Measurements from ENCODE around the gene NUTM2B.
"Not testable (repeated sequence)": the region's sequence is repeated elsewhere in the genome, so short reads cannot be mapped to it uniquely, and the experiment has no call there.

Gene NUTM2B

GRCh38 chr10:79702927-79703326, at the start of gene NUTM2B:
Gene NUTM2B (plus strand): TSS chr10:79703227. CDS start chr10:79703610, 383 bp downstream.
- DNase-seq (ENCODE audit: low read depth in 2 of 3, low spot score in 1 of 3) = not testable (repeated sequence)

GRCh38 chr10:79663287-79663686, 39.7 kb upstream of the NUTM2B start:
- not testable (repeated sequence) for DNase-seq (ENCODE audit: low read depth in 2 of 3, low spot score in 1 of 3)

- not testable (repeated sequence) for DNase-seq (ENCODE audit: low read depth in 2 of 3, low spot score in 1 of 3)
These were observed 38.3 kb upstream of the NUTM2B start for GRCh38 chr10:79664686-79665085.

- DNase-seq (ENCODE audit: low read depth in 2 of 3, low spot score in 1 of 3) = not testable (repeated sequence)
These were observed 33.7 kb upstream of the NUTM2B start for GRCh38 chr10:79669248-79669788.

GRCh38 chr10:79674878-79675277, 28.1 kb upstream of the NUTM2B start:
- not testable (repeated sequence) for DNase-seq (ENCODE audit: low read depth in 2 of 3, low spot score in 1 of 3)

- DNase-seq (ENCODE audit: low read depth in 2 of 3, low spot score in 1 of 3) = not testable (repeated sequence)
These were observed 19.8 kb upstream of the NUTM2B start for GRCh38 chr10:79683026-79683883.

- DNase-seq (ENCODE audit: low read depth in 2 of 3, low spot score in 1 of 3) = not testable (repeated sequence)
These were observed 18.9 kb upstream of the NUTM2B start for GRCh38 chr10:79683884-79684720.

GRCh38 chr10:79685044-79685685, 17.9 kb upstream of the NUTM2B start:
- peak; percentile 22 to 40 (median 24) for DNase-seq (ENCODE audit: low read depth in 2 of 3, low spot score in 1 of 3)

- not testable (repeated sequence) for DNase-seq (ENCODE audit: low read depth in 2 of 3, low spot score in 1 of 3)
These were observed 16.4 kb upstream of the NUTM2B start for GRCh38 chr10:79686595-79686994.

- not testable (repeated sequence) for DNase-seq (ENCODE audit: low read depth in 2 of 3, low spot score in 1 of 3)
These were observed 15.4 kb upstream of the NUTM2B start for GRCh38 chr10:79687406-79688150.

- not testable (repeated sequence) for DNase-seq (ENCODE audit: low read depth in 2 of 3, low spot score in 1 of 3)
These were observed 14.2 kb upstream of the NUTM2B start for GRCh38 chr10:79688798-79689197.

- DNase-seq (ENCODE audit: low read depth in 2 of 3, low spot score in 1 of 3) = not testable (repeated sequence)
These were observed 6.4 kb upstream of the NUTM2B start for GRCh38 chr10:79696596-79696995.

GRCh38 chr10:79697141-79697540, 5.9 kb upstream of the NUTM2B start:
- DNase-seq (ENCODE audit: low read depth in 2 of 3, low spot score in 1 of 3) = not testable (repeated sequence)

- not testable (repeated sequence) for DNase-seq (ENCODE audit: low read depth in 2 of 3, low spot score in 1 of 3)
These were observed 2.6 kb upstream of the NUTM2B start for GRCh38 chr10:79700381-79700944.

GRCh38 chr10:79707017-79707416, 4.0 kb downstream of the NUTM2B start:
- DNase-seq (ENCODE audit: low read depth in 2 of 3, low spot score in 1 of 3) = not testable (repeated sequence)

- DNase-seq (ENCODE audit: low read depth in 2 of 3, low spot score in 1 of 3) = not testable (repeated sequence)
These were observed 11.9 kb downstream of the NUTM2B start for GRCh38 chr10:79714976-79715375.

- not testable (repeated sequence) for DNase-seq (ENCODE audit: low read depth in 2 of 3, low spot score in 1 of 3)
These were observed 14.0 kb downstream of the NUTM2B start for GRCh38 chr10:79716917-79717579.

GRCh38 chr10:79720000-79720399, 17.0 kb downstream of the NUTM2B start:
- DNase-seq (ENCODE audit: low read depth in 2 of 3, low spot score in 1 of 3) = not testable (repeated sequence)

GRCh38 chr10:79726620-79727019, 23.6 kb downstream of the NUTM2B start:
- DNase-seq (ENCODE audit: low read depth in 2 of 3, low spot score in 1 of 3) = not testable (repeated sequence)
